Measurements from ENCODE around the gene GYS1. TPM values are rescaled to one million over a fixed set of nuclear protein-coding genes. Genes with fewer than 3 reads are reported as not detected.

GYS1 gene
- total and polyA plus RNA-seq, 10 of the 15 experiments (the other 5 are each of a cell fraction or from before 2014, with no cell fraction given), result 3.7 to 62.0 (median 37.3) TPM

- TF ChIP-seq, protein P1, sequence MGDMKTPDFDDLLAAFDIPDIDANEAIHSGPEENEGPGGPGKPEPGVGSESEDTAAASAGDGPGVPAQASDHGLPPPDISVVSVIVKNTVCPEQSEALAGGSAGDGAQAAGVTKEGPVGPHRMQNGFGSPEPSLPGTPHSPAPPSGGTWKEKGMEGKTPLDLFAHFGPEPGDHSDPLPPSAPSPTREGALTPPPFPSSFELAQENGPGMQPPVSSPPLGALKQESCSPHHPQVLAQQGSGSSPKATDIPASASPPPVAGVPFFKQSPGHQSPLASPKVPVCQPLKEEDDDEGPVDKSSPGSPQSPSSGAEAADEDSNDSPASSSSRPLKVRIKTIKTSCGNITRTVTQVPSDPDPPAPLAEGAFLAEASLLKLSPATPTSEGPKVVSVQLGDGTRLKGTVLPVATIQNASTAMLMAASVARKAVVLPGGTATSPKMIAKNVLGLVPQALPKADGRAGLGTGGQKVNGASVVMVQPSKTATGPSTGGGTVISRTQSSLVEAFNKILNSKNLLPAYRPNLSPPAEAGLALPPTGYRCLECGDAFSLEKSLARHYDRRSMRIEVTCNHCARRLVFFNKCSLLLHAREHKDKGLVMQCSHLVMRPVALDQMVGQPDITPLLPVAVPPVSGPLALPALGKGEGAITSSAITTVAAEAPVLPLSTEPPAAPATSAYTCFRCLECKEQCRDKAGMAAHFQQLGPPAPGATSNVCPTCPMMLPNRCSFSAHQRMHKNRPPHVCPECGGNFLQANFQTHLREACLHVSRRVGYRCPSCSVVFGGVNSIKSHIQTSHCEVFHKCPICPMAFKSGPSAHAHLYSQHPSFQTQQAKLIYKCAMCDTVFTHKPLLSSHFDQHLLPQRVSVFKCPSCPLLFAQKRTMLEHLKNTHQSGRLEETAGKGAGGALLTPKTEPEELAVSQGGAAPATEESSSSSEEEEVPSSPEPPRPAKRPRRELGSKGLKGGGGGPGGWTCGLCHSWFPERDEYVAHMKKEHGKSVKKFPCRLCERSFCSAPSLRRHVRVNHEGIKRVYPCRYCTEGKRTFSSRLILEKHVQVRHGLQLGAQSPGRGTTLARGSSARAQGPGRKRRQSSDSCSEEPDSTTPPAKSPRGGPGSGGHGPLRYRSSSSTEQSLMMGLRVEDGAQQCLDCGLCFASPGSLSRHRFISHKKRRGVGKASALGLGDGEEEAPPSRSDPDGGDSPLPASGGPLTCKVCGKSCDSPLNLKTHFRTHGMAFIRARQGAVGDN (IDR thresholded peaks at IDR 0.05), result peak; percentile 83
- TF ChIP-seq, protein P2, sequence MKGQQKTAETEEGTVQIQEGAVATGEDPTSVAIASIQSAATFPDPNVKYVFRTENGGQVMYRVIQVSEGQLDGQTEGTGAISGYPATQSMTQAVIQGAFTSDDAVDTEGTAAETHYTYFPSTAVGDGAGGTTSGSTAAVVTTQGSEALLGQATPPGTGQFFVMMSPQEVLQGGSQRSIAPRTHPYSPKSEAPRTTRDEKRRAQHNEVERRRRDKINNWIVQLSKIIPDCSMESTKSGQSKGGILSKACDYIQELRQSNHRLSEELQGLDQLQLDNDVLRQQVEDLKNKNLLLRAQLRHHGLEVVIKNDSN (IDR thresholded peaks at IDR 0.05; ENCODE audit: borderline replicate concordance, extremely low read length, insufficient read depth, low read depth, low read length), result peak; percentile 24
Observed at GRCh38 chr19:48962029-48962848, 30.9 kb downstream of the GYS1 start (continued).

DNA sequence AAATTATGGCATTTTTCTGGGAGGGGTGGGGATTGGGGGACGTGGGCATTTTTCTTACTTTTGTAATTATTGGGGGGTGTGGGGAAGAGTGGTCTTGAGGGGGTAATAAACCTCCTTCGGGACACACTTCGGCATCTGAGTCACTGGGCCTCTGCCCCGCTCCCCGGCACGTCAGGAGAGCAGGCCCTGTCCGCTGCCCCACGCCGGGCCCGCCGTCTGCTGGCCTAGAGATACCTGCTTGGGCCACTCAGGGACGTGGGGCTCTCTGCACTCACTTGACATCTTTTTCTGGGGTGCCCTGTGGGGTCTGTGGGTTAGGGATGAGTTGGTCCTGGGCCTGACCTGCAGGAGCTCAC is 31.5 kb downstream of the GYS1 start:
- Histone ChIP-seq H2AFZ (ENCODE audit: control insufficient read depth, low read depth, low read length) (no peak overlapping the region), H3K4me1 (ENCODE audit: control insufficient read depth, insufficient read depth, low read length) (peaks cover 27% of the 10 kb centered on the region), H3K27ac (ENCODE audit: control insufficient read depth, insufficient read depth) (peak overlapping the region; percentile 95), H3K36me3 (ENCODE audit: control insufficient read depth in 2 of 2, insufficient read depth in 2 of 2, low read length in 1 of 2) (peaks cover 0 to 5% of the 10 kb centered on the region in 2 experiments; a peak in 1 of 4 replicates), H4K20me1 (ENCODE audit: control insufficient read depth, insufficient read depth) (no peaks in the 10 kb centered on the region), H3K4me3 (no peak overlapping the region; the same call in 1 of the 2 replicates), H3K27me3 (replicated peaks in 1 of 2; ENCODE audit: control insufficient read depth in 2 of 2, insufficient read depth in 2 of 2, low read length in 1 of 2) (no peaks in the 10 kb centered on the region), H3K79me2 (ENCODE audit: control insufficient read depth, insufficient read depth, low read length) (peaks cover 32% of the 10 kb centered on the region), H3K9me3 (replicated peaks; ENCODE audit: control insufficient read depth, insufficient read depth, low read length) (no peaks in the 10 kb centered on the region), H3K9ac (ENCODE audit: control insufficient read depth, insufficient read depth, low read length) (peak overlapping the region; percentile 85), H3K4me2 (ENCODE audit: control insufficient read depth, insufficient read depth) (peak overlapping the region; percentile 90; the same call in 1 of the 2 replicates)
- SMC1A ChIA-PET (ENCODE audit: uncharacterized antibody, unreplicated experiment), result interaction anchor here (0.8 to 1.4 kb wide), 3 partner anchors 9 to 61 kb away, joined by 3 to 5 read pairs (median 4); partner anchors contain the start of gene DHDH
- FAIRE-seq (no peak), ATAC-seq (no peak), DNase-seq (ENCODE audit: low read depth, low spot score) (no peak)
- RAD21 ChIA-PET (ENCODE audit: unreplicated experiment), result interaction anchor here (1.1 to 1.5 kb wide), 6 partner anchors 32 to 167 kb away, joined by 4 to 9 read pairs (median 6); partner anchors contain the start of genes GYS1, NUCB1, PPP1R15A and RUVBL2
- intact Hi-C loops (cut with micrococcal nuclease; ENCODE audit: unreplicated experiment) (loop anchor here (10.0 kb wide), 1 partner anchor 327 kb away; the partner anchor contains the start of gene DBP), in situ Hi-C loops (cut with MboI) (no loop called here)
- CTCF ChIA-PET, result interaction anchor here (1.1 to 1.5 kb wide), 2 partner anchors 9 to 173 kb away, joined by 6 to 8 read pairs; no protein-coding TSS in a partner anchor
- POLR2A ChIA-PET, result interaction anchor here (0.5 to 1.5 kb wide), 12 partner anchors 8 to 367 kb away, joined by 3 to 24 read pairs (median 6); partner anchors contain the start of genes BAX, DBP, DHDH and NUCB1
- WGBS (ENCODE audit: insufficient coverage, insufficient replicate concordance, low lambda C conversion rate, missing lambda C conversion rate), result 79% methylated on average over 10 of the region's 12 CpGs
- BruUV-seq (replicated peaks), result no TSS peak
- TF ChIP-seq NR2F1 (conservative IDR thresholded peaks at IDR 0.05), result no peak
- TF ChIP-seq RUNX3 (IDR thresholded peaks at IDR 0.05; ENCODE audit: low read length), result no peak
- no peak for TF ChIP-seq BMI1 (IDR thresholded peaks at IDR 0.05; ENCODE audit: borderline replicate concordance)
- TF ChIP-seq, protein P1 (IDR thresholded peaks at IDR 0.05), result no peak
- no peak for TF ChIP-seq ZNF274 (IDR thresholded peaks at IDR 0.05; ENCODE audit: insufficient read depth, insufficient read length)
- no peak for TF ChIP-seq ETV6 (conservative IDR thresholded peaks at IDR 0.05 in 1 of 2, IDR thresholded peaks at IDR 0.05 in 1 of 2; ENCODE audit: borderline replicate concordance in 1 of 2, low read depth in 1 of 2)
- no peak for TF ChIP-seq FOXM1 (IDR thresholded peaks at IDR 0.05; ENCODE audit: low read depth, low read length)
- TF ChIP-seq LARP7 (IDR thresholded peaks at IDR 0.05), result no peak
- no peak for TF ChIP-seq POLR2AphosphoS5 (IDR thresholded peaks at IDR 0.05; ENCODE audit: low read length)
- TF ChIP-seq POU2F2 (IDR thresholded peaks at IDR 0.05; ENCODE audit: borderline replicate concordance, low read depth, low read length), result no peak

Data from GM12878 (cell line).